Hepatocyte (in vitro differentiated cells): Measurements from ENCODE around the gene CDK2AP2. TPM values are rescaled to one million over a fixed set of nuclear protein-coding genes. Genes with fewer than 3 reads are reported as not detected.
A peak's percentile ranks its signal among the peaks of the same experiment; 100 is the strongest.

ENCODE experiments used
- DNase-seq: peaks from one replicate; pipeline ENCODE4 v3.0.0-alpha.2; 2016; ENCODE audit warnings: low spot score
- H2AFZ ChIP-seq: fragments of 200-600 bp; sonication (generic); 2 replicates; pipeline ENCODE4 v1.6.0; 2016; ENCODE audit warnings: antibody characterized with exemption, mild to moderate bottlenecking
- H3K27ac ChIP-seq: fragments of 200-600 bp; sonication (generic); 2 replicates; pipeline ENCODE4 v1.5.1; 2016; ENCODE audit warnings: mild to moderate bottlenecking
- H3K27me3 ChIP-seq: fragments of 200-600 bp; sonication (generic); 2 replicates; pipeline ENCODE4 v1.6.1; 2016
- H3K36me3 ChIP-seq: fragments of 200-600 bp; sonication (generic); replicated peaks from 2 replicates; pipeline ENCODE4 v1.5.1; 2016; ENCODE audit warnings: low read depth; ENCODE audit not compliant: insufficient read depth
- H3K4me1 ChIP-seq: fragments of 200-600 bp; sonication (generic); 2 replicates; pipeline ENCODE4 v1.5.1; 2016; ENCODE audit warnings: mild to moderate bottlenecking, moderate library complexity; ENCODE audit not compliant: insufficient read depth
- H3K4me2 ChIP-seq: fragments of 200-600 bp; sonication (generic); 2 replicates; pipeline ENCODE4 v1.6.0; 2016
- H3K4me3 ChIP-seq: fragments of 200-600 bp; sonication (generic); 2 replicates; pipeline ENCODE4 v1.5.1; 2016; ENCODE audit warnings: mild to moderate bottlenecking
- H3K79me2 ChIP-seq: fragments of 200-600 bp; sonication (generic); 2 replicates; pipeline ENCODE4 v1.6.0; 2017; ENCODE audit warnings: mild to moderate bottlenecking
- H3K9me2 ChIP-seq: fragments of 200-600 bp; sonication (generic); replicated peaks from 2 replicates; pipeline ENCODE4 v1.6.0; 2017; ENCODE audit warnings: mild to moderate bottlenecking; ENCODE audit not compliant: insufficient read depth
- H3K9me3 ChIP-seq: fragments of 200-600 bp; sonication (generic); 2 replicates; pipeline ENCODE4 v1.5.1; 2016; ENCODE audit warnings: low read depth, mild to moderate bottlenecking
- H4K20me1 ChIP-seq: fragments of 200-600 bp; sonication (generic); 2 replicates; pipeline ENCODE4 v1.6.0; 2016; ENCODE audit warnings: mild to moderate bottlenecking; ENCODE audit not compliant: insufficient read depth, poor library complexity, severe bottlenecking
- CTCF ChIP-seq: fragments of 200-600 bp; sonication (generic); IDR thresholded peaks from 2 replicates; pipeline ENCODE4 v1.5.1; 2016; ENCODE audit warnings: antibody characterized with exemption, mild to moderate bottlenecking; ENCODE audit not compliant: poor library complexity
- EZH2 ChIP-seq: fragments of 200-600 bp; sonication (generic); IDR thresholded peaks from 2 replicates; pipeline ENCODE4 v1.6.1; 2016; ENCODE audit warnings: antibody characterized with exemption, mild to moderate bottlenecking, borderline replicate concordance
- EZH2phosphoT487 ChIP-seq: fragments of 200-600 bp; sonication (generic); IDR thresholded peaks from one replicate; pipeline ENCODE4 v1.6.1; 2018; ENCODE audit warnings: antibody characterized with exemption, mild to moderate bottlenecking, low read depth, moderate library complexity; ENCODE audit not compliant: unreplicated experiment, severe bottlenecking
- WGBS: methylation state at CpG from one replicate; pipeline ENCODE4 v1.1.6; 2016; ENCODE audit warnings: low lambda C conversion rate; ENCODE audit errors: missing lambda C conversion rate; 5-methylcytosine and 5-hydroxymethylcytosine counted together
- polyA plus RNA-seq: library from polyadenylated mRNA; unstranded; fragments of >200 nt; fragmentation: Nextera tagmentation; extraction: Ambion mirVana; gene quantifications from 2 replicates; pipeline ENCODE4 v1.2.1, GENCODE V29; 2016
- total RNA-seq: library from RNA; depleted of rRNA; stranded (reverse); fragments of >200 nt; gene quantifications from 2 replicates; pipeline ENCODE4 v1.2.3, GENCODE V29; 2014

CDK2AP2 gene
- total and polyA plus RNA-seq, 2 experiments from 2014 or later, result 47.3 to 177 TPM

GRCh38 chr11:67468759-67469507, 39.0 kb downstream of the CDK2AP2 start, which contains the start of gene TMEM134:
TSS of gene TMEM134 (minus strand) at chr11:67469251. CDS start at chr11:67469192, 59 bp downstream.
- peak within 1 kb of the TSS; percentile 93 for H3K4me3 ChIP-seq

DNA sequence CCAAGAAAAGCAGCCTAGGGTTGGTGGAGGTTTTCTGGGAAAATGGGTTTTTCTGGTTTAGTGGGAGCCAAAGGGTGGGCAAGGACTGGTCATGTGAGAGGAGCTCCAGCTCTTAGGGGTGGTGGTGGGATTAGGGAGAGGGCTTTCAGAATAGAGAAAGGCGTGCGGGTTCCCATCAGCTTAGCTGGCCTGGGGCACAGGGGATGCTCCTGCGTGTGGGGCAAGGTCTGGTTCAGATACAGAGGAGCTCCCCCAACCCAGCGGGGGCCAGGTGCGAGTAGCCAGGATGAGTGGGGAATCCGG, 39.6 kb downstream of the CDK2AP2 start:
- TF ChIP-seq EZH2 (no peak), CTCF (no peak), EZH2phosphoT487 (no peak)
- no peak for DNase-seq
- 6% methylated on average over 6 of the region's 6 CpGs for WGBS
- Histone ChIP-seq H3K4me3 (peak overlapping the region; percentile 93), H3K9me2 (no peaks in the 10 kb centered on the region), H3K9me3 (no peaks in the 10 kb centered on the region), H3K4me1 (peaks cover 8% of the 10 kb centered on the region), H3K4me2 (peak overlapping the region; percentile 98), H2AFZ (peak overlapping the region; percentile 82), H3K27me3 (no peaks in the 10 kb centered on the region), H3K79me2 (peaks cover 37% of the 10 kb centered on the region), H4K20me1 (no peaks in the 10 kb centered on the region), H3K27ac (peak overlapping the region; percentile 98), H3K36me3 (no peaks in the 10 kb centered on the region)

More at GRCh38 chr11:67468759-67469507, 39.0 kb downstream of the CDK2AP2 start, which contains the start of gene TMEM134:
- WGBS, result 2% methylated on average over 45 of the region's 76 CpGs
- H3K27ac ChIP-seq, result peak within 1 kb of the TSS; percentile 98
- H3K9me2 ChIP-seq, result no peaks in the 10 kb centered on the region
- peaks cover 37% of the 10 kb centered on the region for H3K79me2 ChIP-seq
- H3K4me2 ChIP-seq, result peak within 1 kb of the TSS; percentile 98
- no peaks in the 10 kb centered on the region for H3K27me3 ChIP-seq
- no peak for TF ChIP-seq EZH2
- TF ChIP-seq EZH2phosphoT487, result no peak
- peak; percentile 50 for TF ChIP-seq CTCF
- H3K4me1 ChIP-seq, result peaks cover 8% of the 10 kb centered on the region
- H4K20me1 ChIP-seq, result no peaks in the 10 kb centered on the region
- DNase-seq, result peak; percentile 97
- peak within 1 kb of the TSS; percentile 97 for H2AFZ ChIP-seq
- H3K9me3 ChIP-seq, result no peaks in the 10 kb centered on the region
- no peaks in the 10 kb centered on the region for H3K36me3 ChIP-seq

DNA sequence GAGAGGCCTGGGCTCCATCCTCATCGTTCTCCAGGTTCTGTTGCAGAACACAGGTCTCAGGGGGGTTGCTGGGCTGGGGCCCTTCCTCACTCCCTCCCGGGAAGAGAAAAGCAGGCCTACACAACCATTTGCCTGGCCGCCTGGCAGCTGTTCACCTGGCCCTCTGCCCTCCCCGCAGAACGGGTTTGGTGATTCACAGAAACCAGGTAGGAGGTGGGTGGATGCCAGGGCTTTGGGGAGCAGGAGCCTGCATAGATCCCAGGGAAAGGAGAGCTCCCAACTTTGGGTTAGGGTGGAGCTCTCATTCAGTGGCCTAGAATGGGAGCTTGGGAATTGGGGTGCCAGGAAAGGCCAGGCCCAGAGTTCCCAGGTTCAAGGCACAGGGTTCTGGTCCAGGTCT, 39.9 kb downstream of the CDK2AP2 start:
- Histone ChIP-seq H3K4me1 (peaks cover 8% of the 10 kb centered on the region), H3K27ac (peak overlapping the region; percentile 98), H3K4me3 (peak overlapping the region; percentile 93), H3K79me2 (peaks cover 37% of the 10 kb centered on the region), H3K36me3 (no peaks in the 10 kb centered on the region), H2AFZ (no peak overlapping the region), H3K9me2 (no peaks in the 10 kb centered on the region), H4K20me1 (no peaks in the 10 kb centered on the region), H3K9me3 (no peaks in the 10 kb centered on the region), H3K4me2 (peak overlapping the region; percentile 98), H3K27me3 (no peaks in the 10 kb centered on the region)
- whole genome bisulfite sequencing, result 58% methylated on average over 5 of the region's 5 CpGs
- TF ChIP-seq EZH2phosphoT487, result no peak
- no peak for TF ChIP-seq EZH2
- TF ChIP-seq CTCF, result no peak
- peak; percentile 46 for DNase-seq
